GM21825 (cell line): ENCODE data around the gene CTDSPL.
"Not testable (repeated sequence)": the region's sequence is repeated elsewhere in the genome, so short reads cannot be mapped to it uniquely, and the experiment has no call there.

Source experiments
- ATAC-seq: cut with Tn5 transposase; IDR thresholded peaks from one replicate; pipeline ENCODE4 v1.9.1; 2021; ENCODE audit warnings: mild to moderate bottlenecking, moderate library complexity; ENCODE audit not compliant: unreplicated experiment

The CTDSPL gene

GRCh38 chr3:37985637-37986320, 124.1 kb downstream of the CTDSPL start:
- ATAC-seq, result no peak

- ATAC-seq, result no peak
Measured at GRCh38 chr3:37986479-37987314, 125.0 kb downstream of the CTDSPL start.

GRCh38 chr3:37987315-37987697, 125.6 kb downstream of the CTDSPL start:
- ATAC-seq, result no peak

- no peak for ATAC-seq
Measured at GRCh38 chr3:37987751-37988179, 126.1 kb downstream of the CTDSPL start.

- not testable (repeated sequence) for ATAC-seq
Measured at GRCh38 chr3:37988376-37988775, 126.7 kb downstream of the CTDSPL start.

GRCh38 chr3:37988931-37989525, 127.3 kb downstream of the CTDSPL start:
- no peak for ATAC-seq

GRCh38 chr3:37989821-37990480, 128.3 kb downstream of the CTDSPL start:
- ATAC-seq, result no peak

GRCh38 chr3:37990527-37990926, 128.8 kb downstream of the CTDSPL start, which contains the start of gene VILL:
VILL (plus strand) TSS chr3:37990786; CDS start chr3:37993673, 2,887 bp downstream.
- ATAC-seq, result no peak

- no peak for ATAC-seq
Measured at GRCh38 chr3:37991109-37991508, 129.4 kb downstream of the CTDSPL start.

- ATAC-seq, result no peak
Measured at GRCh38 chr3:37991823-37992222, 130.1 kb downstream of the CTDSPL start.

- no peak for ATAC-seq
Measured at GRCh38 chr3:37992271-37993066, 130.8 kb downstream of the CTDSPL start.

GRCh38 chr3:37993067-37993455, 131.4 kb downstream of the CTDSPL start:
- ATAC-seq, result no peak

- no peak for ATAC-seq
Measured at GRCh38 chr3:37993460-37993819, 131.8 kb downstream of the CTDSPL start.

- peak; percentile 58 for ATAC-seq
Measured at GRCh38 chr3:37993820-37994638, 132.3 kb downstream of the CTDSPL start.

- no peak for ATAC-seq
Measured at GRCh38 chr3:37994639-37994972, 132.9 kb downstream of the CTDSPL start.

GRCh38 chr3:37995652-37996641, 134.3 kb downstream of the CTDSPL start:
- no peak for ATAC-seq

GRCh38 chr3:37996785-37997301, 135.2 kb downstream of the CTDSPL start:
- ATAC-seq, result peak; percentile 45

- ATAC-seq, result no peak
Measured at GRCh38 chr3:37997342-37997741, 135.7 kb downstream of the CTDSPL start.
